HG03571 (cell line): ENCODE data around the gene NAALADL2.
"Not testable (repeated sequence)": the region's sequence is repeated elsewhere in the genome, so short reads cannot be mapped to it uniquely, and the experiment has no call there.

Experiments used
- ATAC-seq: cut with Tn5 transposase; IDR thresholded peaks from one replicate; pipeline ENCODE4 v1.9.1; 2021; ENCODE audit not compliant: unreplicated experiment

The NAALADL2 gene

DNA sequence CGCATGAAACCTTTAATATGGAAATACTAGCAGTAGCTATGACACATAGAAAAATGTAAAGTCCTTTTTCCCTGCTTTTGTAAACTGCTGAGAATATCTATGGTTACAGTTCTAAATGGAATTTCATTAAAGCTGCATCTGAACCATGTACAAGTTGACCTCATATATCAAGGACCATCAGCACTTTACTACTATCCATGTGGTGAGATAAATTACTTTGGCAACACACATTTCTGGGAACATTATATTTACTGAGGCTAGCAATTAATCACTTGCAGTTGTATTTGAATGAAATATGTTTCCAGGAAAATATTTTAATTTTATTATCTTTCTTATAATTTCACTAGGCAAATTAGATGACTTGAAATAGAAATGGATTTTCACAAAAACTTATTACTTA lies 545.5 kb downstream of the NAALADL2 start:
- no peak for ATAC-seq

GRCh38 chr3:175410251-175410650 lies 551.1 kb downstream of the NAALADL2 start:
- ATAC-seq, result no peak

DNA sequence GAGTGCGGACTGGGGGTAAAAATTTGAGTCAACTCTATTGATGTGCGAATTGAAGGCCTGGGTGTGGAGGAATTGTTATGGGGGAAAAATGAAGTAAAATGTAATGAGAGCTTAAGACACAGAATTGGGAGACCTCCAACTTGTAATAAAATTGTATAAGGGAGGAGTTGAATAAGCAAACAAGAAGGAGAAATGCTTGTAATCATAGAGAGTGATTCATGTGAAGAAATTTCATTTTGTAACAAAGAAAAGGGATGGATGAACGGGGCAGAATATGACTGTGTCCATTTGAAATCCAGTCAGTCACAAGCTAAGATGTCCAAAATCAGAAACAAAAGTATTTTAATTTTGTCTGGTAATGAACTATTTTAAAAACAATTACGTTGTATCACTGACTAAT lies 552.3 kb downstream of the NAALADL2 start:
- ATAC-seq, result no peak

DNA sequence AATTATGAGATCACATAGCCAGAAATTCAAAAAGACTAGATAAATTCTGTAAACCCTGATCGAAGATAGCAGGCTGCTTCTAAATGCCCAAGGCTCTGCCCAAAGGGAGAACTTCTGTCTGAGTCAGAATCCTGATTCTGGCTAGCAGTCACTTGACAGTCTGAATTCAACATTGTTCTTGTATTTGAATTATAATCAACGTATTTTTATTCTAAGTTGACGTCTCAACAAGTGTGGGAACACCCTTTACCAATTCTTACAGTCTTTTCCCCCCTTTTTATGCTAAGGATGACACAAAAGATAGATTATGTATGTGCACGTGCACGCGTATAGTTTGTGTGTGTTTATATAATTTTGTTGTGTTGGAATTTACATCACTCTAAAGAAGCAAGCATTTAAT lies 552.8 kb downstream of the NAALADL2 start:
- no peak for ATAC-seq

- no peak for ATAC-seq
These were observed 554.8 kb downstream of the NAALADL2 start for GRCh38 chr3:175413926-175414325.

- no peak for ATAC-seq
These were observed 557.5 kb downstream of the NAALADL2 start for GRCh38 chr3:175416600-175416999.

GRCh38 chr3:175417426-175417825 lies 558.3 kb downstream of the NAALADL2 start:
- ATAC-seq, result no peak

DNA sequence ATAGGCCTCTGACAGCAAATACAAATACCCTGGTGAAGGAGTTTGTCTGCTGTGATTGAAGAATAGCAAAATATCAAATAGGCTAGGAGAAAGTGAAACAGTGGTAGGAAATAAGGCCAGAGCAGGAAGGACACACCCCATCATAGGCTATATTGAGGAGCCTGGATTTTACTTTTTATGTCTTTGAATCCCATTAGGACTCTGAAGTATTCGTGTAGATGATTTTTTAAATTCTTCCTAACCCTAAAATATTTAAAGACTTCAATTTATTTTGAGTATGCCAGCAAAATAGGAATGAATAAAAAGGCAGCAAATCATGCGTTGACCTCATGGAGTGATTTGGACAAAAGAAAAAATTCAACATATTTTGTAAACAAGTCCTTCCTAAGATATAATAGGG lies 562.8 kb downstream of the NAALADL2 start:
- no peak for ATAC-seq

GRCh38 chr3:175422744-175423143 lies 563.6 kb downstream of the NAALADL2 start:
- no peak for ATAC-seq

- not testable (repeated sequence) for ATAC-seq
These were observed 564.7 kb downstream of the NAALADL2 start for GRCh38 chr3:175423848-175424247.

DNA sequence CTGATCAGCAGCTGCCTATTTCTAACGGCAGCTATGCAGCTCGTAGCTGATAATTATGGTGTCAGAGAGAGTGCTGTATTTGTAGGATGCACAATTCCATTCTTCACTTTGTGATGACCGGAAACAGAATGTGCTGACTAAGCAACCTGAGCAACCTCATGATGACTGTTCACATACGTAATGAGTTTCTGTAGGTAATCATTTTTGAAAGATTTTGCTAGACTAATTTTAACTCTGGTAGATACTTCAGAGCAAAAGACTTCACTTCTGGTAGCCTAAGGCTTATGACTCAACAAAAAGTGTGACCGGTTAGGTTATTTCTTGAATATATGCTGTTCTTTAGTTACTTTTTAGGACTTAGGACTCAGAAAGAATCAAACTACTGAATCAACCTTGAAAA lies 567.7 kb downstream of the NAALADL2 start:
- ATAC-seq, result no peak

GRCh38 chr3:175428466-175428865 lies 569.3 kb downstream of the NAALADL2 start:
- no peak for ATAC-seq

DNA sequence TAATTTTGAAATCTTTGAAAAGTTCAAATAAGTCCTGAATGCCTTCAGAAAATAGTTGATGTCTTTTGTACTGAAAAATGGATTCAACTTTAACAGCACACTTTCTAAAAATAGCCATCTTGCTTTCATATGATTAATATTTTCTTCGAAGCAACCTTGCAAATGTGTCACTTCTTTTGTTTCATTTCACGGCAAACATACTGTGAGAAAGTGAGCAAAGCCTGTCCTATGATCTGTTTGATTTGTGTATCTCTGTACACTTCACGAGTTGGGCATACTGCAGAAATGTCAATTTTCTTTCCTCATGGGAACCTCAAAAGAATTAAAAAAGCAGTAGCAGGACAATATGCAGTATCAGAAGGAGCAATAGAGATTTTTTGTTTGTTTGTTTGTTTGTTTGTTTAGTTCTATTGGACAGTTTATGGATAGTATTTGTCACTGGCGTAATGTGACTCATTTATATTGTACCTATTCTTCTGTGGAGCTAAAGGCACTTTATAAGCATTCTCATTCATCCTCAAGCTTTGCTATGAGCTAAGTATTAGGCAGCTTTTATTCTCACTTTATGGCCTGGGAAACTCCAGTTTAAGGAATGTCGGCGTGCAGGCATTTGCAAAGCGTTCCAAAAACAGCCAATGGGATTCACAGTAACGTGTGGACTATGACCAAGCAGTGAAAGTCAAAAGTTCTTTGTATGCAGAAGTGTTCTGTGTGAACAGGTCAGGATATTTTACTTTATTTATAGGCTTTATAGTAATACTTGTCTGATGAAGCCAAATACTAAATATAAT lies 572.0 kb downstream of the NAALADL2 start:
- ATAC-seq, result no peak

- ATAC-seq, result no peak
These were observed 573.4 kb downstream of the NAALADL2 start for GRCh38 chr3:175432376-175433025.

GRCh38 chr3:175433026-175433674 lies 574.0 kb downstream of the NAALADL2 start:
- ATAC-seq, result no peak

DNA sequence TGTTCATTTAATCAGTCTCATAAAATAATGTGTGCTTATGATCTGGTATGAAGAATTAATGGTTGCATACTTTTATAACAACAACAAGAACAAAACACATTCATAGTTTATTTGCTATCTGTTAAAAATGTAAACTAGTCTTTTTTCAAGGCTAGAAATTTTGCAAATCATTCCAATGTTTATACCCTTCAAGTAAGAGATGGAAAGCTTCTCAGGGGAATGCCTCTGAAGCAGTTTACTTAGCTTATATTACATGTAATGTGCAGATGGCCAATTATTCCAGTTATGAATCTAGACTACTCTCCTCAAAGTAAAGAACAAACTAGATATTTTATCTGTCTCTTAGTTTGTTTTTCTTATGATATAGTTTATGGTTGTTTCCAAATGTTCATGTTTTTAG lies 575.4 kb downstream of the NAALADL2 start:
- no peak for ATAC-seq

DNA sequence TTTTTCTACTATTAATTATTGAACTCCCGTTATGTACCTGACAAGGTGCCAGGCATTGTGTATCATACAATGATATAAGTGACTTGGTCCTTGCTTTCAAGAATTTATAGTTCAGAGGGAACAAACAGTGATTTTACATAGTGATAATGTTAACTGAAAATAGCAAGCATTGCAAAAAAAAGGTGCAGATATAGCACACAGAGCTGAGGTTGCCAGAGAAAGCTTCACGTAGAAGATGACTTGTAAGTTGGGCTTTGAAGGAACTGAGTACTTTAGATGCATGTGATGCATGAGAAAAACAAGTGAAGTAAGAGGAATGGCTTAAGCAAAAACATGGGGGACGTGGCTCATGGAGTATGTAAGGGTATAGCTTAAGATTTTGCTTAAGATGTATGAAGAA lies 584.5 kb downstream of the NAALADL2 start:
- no peak for ATAC-seq

DNA sequence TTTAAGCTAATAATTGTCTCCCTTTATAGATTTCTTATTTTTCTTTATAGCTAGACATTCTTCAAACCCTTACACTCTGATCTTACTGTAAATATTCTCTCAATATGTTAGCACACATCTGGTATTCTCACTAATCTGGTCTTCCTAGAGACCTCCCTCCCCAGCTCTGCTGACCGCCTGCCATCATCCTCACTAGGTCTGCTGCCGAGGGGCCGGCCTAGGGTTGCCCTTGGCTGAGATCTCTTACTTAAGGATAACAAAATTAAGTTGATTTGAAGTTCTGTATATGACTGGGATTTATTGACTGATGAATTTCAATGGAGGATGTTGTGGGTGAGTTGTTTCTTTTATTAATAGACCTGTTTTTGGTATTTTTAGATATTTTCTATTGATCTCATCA lies 586.6 kb downstream of the NAALADL2 start:
- no peak for ATAC-seq

- no peak for ATAC-seq
These were observed 588.4 kb downstream of the NAALADL2 start for GRCh38 chr3:175447521-175447920.

DNA sequence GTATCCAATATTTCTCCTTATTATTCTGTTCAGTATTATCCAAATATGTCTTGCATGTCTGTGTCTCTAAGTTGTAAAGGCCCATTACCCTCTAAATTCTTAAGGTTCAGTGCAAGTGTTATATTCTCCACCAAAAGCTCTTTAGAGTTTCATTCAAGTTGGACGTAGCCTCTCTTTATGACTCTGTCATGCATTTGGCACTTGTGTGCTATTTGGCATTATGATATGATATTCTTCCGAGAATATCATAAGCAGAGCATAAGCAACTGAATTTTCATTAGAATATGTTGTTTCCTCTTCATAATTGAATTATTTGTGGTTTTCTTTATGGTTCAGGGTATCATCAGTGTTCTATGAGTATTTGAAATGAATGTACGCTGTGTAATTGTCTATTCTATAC lies 594.2 kb downstream of the NAALADL2 start:
- ATAC-seq, result no peak

DNA sequence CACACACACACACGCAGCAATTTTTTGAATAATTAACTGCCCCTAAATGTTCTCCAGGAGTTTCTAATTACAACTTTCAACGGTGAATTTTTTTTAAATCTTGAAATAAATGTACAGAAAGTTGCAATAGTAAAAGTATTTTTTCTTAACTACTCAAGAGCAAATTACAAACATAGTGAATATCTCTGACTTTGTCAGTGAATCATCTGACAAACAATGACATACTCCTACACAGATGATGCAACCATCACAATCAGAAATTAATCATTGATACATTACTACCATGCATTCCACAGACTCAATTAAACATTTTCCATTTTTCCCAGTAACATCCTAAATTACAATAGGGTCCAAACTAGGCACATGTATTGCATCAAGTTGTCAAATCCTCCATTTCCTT lies 597.3 kb downstream of the NAALADL2 start:
- ATAC-seq, result no peak

DNA sequence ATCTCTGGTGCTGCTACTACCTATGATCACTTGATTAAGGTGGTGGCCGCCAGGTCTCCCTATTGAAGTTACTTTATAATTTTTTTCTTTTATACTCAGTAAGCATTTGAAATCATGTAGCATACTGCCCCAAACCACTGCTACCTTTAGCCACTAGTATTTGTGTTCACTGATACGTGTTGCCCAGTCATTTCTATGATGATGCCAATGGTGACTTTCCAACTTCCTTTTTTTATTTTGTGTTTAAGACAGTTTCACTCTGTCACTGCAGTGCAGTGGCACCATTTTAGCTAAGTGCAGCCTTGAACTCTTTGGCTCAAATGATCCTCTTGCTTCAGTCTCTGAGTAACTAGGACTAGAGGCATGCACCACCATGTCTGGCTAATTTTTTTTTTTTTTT lies 598.2 kb downstream of the NAALADL2 start:
- no peak for ATAC-seq
